ENCODE data around the gene ALDOB.

- TF ChIP-seq ZFP3 (CRISPR knock-in tag; IDR thresholded peaks at IDR 0.05) (no peak), ZNF565 (CRISPR knock-in tag; conservative IDR thresholded peaks at IDR 0.05; ENCODE audit: low read depth) (no peak), OSR1 (CRISPR knock-in tag; IDR thresholded peaks at IDR 0.05) (no peak), ESRRG (CRISPR knock-in tag; IDR thresholded peaks at IDR 0.05) (no peak), CSDC2 (CRISPR knock-in tag; IDR thresholded peaks at IDR 0.05) (no peak), ZNF70 (CRISPR knock-in tag; IDR thresholded peaks at IDR 0.05) (no peak), ZC3H10 (CRISPR knock-in tag; IDR thresholded peaks at IDR 0.05) (no peak), ISL1 (CRISPR knock-in tag; IDR thresholded peaks at IDR 0.05) (no peak), PPARA (CRISPR knock-in tag; IDR thresholded peaks at IDR 0.05; ENCODE audit: borderline replicate concordance) (no peak), ZFP30 (CRISPR knock-in tag; IDR thresholded peaks at IDR 0.05) (no peak), BACH2 (CRISPR knock-in tag; IDR thresholded peaks at IDR 0.05; ENCODE audit: borderline replicate concordance) (no peak)
- TF ChIP-seq, protein P1, sequence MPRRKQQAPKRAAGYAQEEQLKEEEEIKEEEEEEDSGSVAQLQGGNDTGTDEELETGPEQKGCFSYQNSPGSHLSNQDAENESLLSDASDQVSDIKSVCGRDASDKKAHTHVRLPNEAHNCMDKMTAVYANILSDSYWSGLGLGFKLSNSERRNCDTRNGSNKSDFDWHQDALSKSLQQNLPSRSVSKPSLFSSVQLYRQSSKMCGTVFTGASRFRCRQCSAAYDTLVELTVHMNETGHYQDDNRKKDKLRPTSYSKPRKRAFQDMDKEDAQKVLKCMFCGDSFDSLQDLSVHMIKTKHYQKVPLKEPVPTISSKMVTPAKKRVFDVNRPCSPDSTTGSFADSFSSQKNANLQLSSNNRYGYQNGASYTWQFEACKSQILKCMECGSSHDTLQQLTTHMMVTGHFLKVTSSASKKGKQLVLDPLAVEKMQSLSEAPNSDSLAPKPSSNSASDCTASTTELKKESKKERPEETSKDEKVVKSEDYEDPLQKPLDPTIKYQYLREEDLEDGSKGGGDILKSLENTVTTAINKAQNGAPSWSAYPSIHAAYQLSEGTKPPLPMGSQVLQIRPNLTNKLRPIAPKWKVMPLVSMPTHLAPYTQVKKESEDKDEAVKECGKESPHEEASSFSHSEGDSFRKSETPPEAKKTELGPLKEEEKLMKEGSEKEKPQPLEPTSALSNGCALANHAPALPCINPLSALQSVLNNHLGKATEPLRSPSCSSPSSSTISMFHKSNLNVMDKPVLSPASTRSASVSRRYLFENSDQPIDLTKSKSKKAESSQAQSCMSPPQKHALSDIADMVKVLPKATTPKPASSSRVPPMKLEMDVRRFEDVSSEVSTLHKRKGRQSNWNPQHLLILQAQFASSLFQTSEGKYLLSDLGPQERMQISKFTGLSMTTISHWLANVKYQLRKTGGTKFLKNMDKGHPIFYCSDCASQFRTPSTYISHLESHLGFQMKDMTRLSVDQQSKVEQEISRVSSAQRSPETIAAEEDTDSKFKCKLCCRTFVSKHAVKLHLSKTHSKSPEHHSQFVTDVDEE (CRISPR knock-in tag; IDR thresholded peaks at IDR 0.05) = no peak
- TF ChIP-seq, protein P2, sequence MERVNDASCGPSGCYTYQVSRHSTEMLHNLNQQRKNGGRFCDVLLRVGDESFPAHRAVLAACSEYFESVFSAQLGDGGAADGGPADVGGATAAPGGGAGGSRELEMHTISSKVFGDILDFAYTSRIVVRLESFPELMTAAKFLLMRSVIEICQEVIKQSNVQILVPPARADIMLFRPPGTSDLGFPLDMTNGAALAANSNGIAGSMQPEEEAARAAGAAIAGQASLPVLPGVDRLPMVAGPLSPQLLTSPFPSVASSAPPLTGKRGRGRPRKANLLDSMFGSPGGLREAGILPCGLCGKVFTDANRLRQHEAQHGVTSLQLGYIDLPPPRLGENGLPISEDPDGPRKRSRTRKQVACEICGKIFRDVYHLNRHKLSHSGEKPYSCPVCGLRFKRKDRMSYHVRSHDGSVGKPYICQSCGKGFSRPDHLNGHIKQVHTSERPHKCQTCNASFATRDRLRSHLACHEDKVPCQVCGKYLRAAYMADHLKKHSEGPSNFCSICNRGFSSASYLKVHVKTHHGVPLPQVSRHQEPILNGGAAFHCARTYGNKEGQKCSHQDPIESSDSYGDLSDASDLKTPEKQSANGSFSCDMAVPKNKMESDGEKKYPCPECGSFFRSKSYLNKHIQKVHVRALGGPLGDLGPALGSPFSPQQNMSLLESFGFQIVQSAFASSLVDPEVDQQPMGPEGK (CRISPR knock-in tag; IDR thresholded peaks at IDR 0.05; ENCODE audit: borderline replicate concordance) = no peak
These were observed 41.6 kb upstream of the ALDOB start for GRCh38 chr9:101477214-101477613.
